ENCODE data around the gene DUSP28. TPM values are rescaled to one million over a fixed set of nuclear protein-coding genes. Genes with fewer than 3 reads are reported as not detected.

Gene DUSP28
- total and polyA plus RNA-seq, 2 of the 13 experiments (the other 11 are each of a cell fraction or from before 2014, with no cell fraction given), result 5.2 to 8.6 TPM

GRCh38 chr2:240597419-240598181 is 37.4 kb downstream of the DUSP28 start (continued):
- TF ChIP-seq HOXA5 (CRISPR knock-in tag; IDR thresholded peaks at IDR 0.05) (no peak), SKIL (CRISPR knock-in tag; IDR thresholded peaks at IDR 0.05; ENCODE audit: borderline replicate concordance) (no peak), TCF7 (IDR thresholded peaks at IDR 0.05; ENCODE audit: low read depth) (no peak), ZFP90 (CRISPR knock-in tag; IDR thresholded peaks at IDR 0.05; ENCODE audit: borderline replicate concordance) (no peak; the same call in 1 of the 2 replicates), RFX5 (IDR thresholded peaks at IDR 0.05; ENCODE audit: low read depth, low read length) (no peak), MAZ (IDR thresholded peaks at IDR 0.05; ENCODE audit: borderline replicate concordance, low read depth, low read length) (no peak), MAZ (CRISPR knock-in tag; IDR thresholded peaks at IDR 0.05; ENCODE audit: low read depth) (peak; percentile 27; the same call in 1 of the 2 replicates), HNRNPLL (IDR thresholded peaks at IDR 0.05; ENCODE audit: low read depth, low read length, poor library complexity, severe bottlenecking) (peak; percentile 4), HDAC2 (CRISPR knock-in tag; IDR thresholded peaks at IDR 0.05) (peak; percentile 53; the same call in 1 of the 2 replicates), ZNF556 (CRISPR knock-in tag; IDR thresholded peaks at IDR 0.05; ENCODE audit: borderline replicate concordance) (no peak), MIER2 (CRISPR knock-in tag; IDR thresholded peaks at IDR 0.05) (no peak), ZNF451 (CRISPR knock-in tag; IDR thresholded peaks at IDR 0.05) (no peak), FLYWCH1 (CRISPR knock-in tag; IDR thresholded peaks at IDR 0.05) (no peak), ZMAT3 (CRISPR knock-in tag; conservative IDR thresholded peaks at IDR 0.05) (no peak), SKI (IDR thresholded peaks at IDR 0.05; ENCODE audit: partially characterized antibody) (peak; percentile 75), RXRB (CRISPR knock-in tag; IDR thresholded peaks at IDR 0.05; ENCODE audit: borderline replicate concordance) (no peak), ISX (CRISPR knock-in tag; conservative IDR thresholded peaks at IDR 0.05) (no peak), ZFP37 (CRISPR knock-in tag; IDR thresholded peaks at IDR 0.05; ENCODE audit: borderline replicate concordance) (no peak), HNF4A (CRISPR knock-in tag; IDR thresholded peaks at IDR 0.05) (peak; percentile 94), SALL1 (CRISPR knock-in tag; IDR thresholded peaks at IDR 0.05) (peak; percentile 90), SIN3B (IDR thresholded peaks at IDR 0.05; ENCODE audit: low read length) (no peak), ZNF292 (CRISPR knock-in tag; IDR thresholded peaks at IDR 0.05; ENCODE audit: borderline replicate concordance, low read depth) (0 out of 2 replicates have a peak, but pooled peaks have one; percentile 49), DPF2 (CRISPR knock-in tag; IDR thresholded peaks at IDR 0.05; ENCODE audit: borderline replicate concordance, low read depth) (peak; percentile 59; the same call in 1 of the 2 replicates), RBM39 (IDR thresholded peaks at IDR 0.05; ENCODE audit: low read depth, low read length, poor library complexity, severe bottlenecking) (no peak), ZKSCAN5 (CRISPR knock-in tag; IDR thresholded peaks at IDR 0.05) (0 out of 2 replicates have a peak, but pooled peaks have one; percentile 10), RFX3 (CRISPR knock-in tag; IDR thresholded peaks at IDR 0.05) (no peak), DBP (CRISPR knock-in tag; IDR thresholded peaks at IDR 0.05; ENCODE audit: not compliant biosample characterization) (no peak)
- TF ChIP-seq, protein P1, sequence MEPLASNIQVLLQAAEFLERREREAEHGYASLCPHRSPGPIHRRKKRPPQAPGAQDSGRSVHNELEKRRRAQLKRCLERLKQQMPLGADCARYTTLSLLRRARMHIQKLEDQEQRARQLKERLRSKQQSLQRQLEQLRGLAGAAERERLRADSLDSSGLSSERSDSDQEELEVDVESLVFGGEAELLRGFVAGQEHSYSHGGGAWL (CRISPR knock-in tag; IDR thresholded peaks at IDR 0.05), result no peak
